GM23338 (cell line): Measurements from ENCODE around the gene ERBB4. TPM values are rescaled to one million over a fixed set of nuclear protein-coding genes. Genes with fewer than 3 reads are reported as not detected.

Experiments
- ATAC-seq: fragments of 200-7000 bp; cut with Tn5 transposase; 3 replicates; pipeline ENCODE4 v1.9.1; 2020
- DNase-seq: peaks from one replicate; pipeline ENCODE4 v3.0.0-alpha.2; 2015; ENCODE audit warnings: low spot score
- H2AFZ ChIP-seq: fragments of 200-600 bp; sonication (generic); 2 replicates; pipeline ENCODE4 v1.8.0; 2016; ENCODE audit warnings: antibody characterized with exemption, mild to moderate bottlenecking, moderate library complexity
- H3F3A ChIP-seq: fragments of 200-600 bp; sonication (generic); replicated peaks from 2 replicates; pipeline ENCODE4 v1.8.0; 2017; ENCODE audit warnings: antibody characterized with exemption, mixed run types, low read depth
- H3K27ac ChIP-seq: fragments of 200-600 bp; sonication (generic); 2 replicates; pipeline ENCODE4 v1.6.1; 2016; ENCODE audit warnings: low read depth
- H3K27me3 ChIP-seq: fragments of 200-600 bp; sonication (generic); 2 replicates; pipeline ENCODE4 v1.8.0; 2016; ENCODE audit warnings: mild to moderate bottlenecking, mixed run types, moderate library complexity; ENCODE audit not compliant: insufficient read depth
- H3K36me3 ChIP-seq: fragments of 200-600 bp; sonication (generic); 2 replicates; pipeline ENCODE4 v1.8.0; 2016; ENCODE audit warnings: mild to moderate bottlenecking; ENCODE audit not compliant: insufficient read depth
- H3K4me1 ChIP-seq: fragments of 200-600 bp; sonication (generic); 2 replicates; pipeline ENCODE4 v1.8.0; 2016; ENCODE audit warnings: mild to moderate bottlenecking, moderate library complexity; ENCODE audit not compliant: insufficient read depth
- H3K4me2 ChIP-seq: fragments of 200-600 bp; sonication (generic); 2 replicates; pipeline ENCODE4 v1.7.1; 2017; ENCODE audit warnings: mixed run types
- H3K4me3 ChIP-seq: fragments of 200-600 bp; sonication (generic); 2 replicates; pipeline ENCODE4 v1.6.1; 2016; ENCODE audit warnings: mixed run types
- H3K79me2 ChIP-seq: fragments of 200-600 bp; sonication (generic); replicated peaks from 2 replicates; pipeline ENCODE4 v1.8.0; 2017; ENCODE audit warnings: mild to moderate bottlenecking; ENCODE audit not compliant: insufficient read depth
- H3K9me2 ChIP-seq: fragments of 200-600 bp; sonication (generic); 2 replicates; pipeline ENCODE4 v1.8.0; 2017; ENCODE audit not compliant: insufficient read depth
- H4K20me1 ChIP-seq: fragments of 200-600 bp; sonication (generic); replicated peaks from 2 replicates; pipeline ENCODE4 v1.8.0; 2017; ENCODE audit warnings: mild to moderate bottlenecking; ENCODE audit not compliant: insufficient read depth
- H3K27ac Mint-ChIP-seq: 2 replicates; pipeline ENCODE4 v1.8.0; 2020; ENCODE audit warnings: inconsistent platforms, mild to moderate bottlenecking, moderate library complexity, mixed read lengths
- H3K27me3 Mint-ChIP-seq: 3 replicates; pipeline ENCODE4 v1.8.0; 2022; ENCODE audit warnings: low read depth, mild to moderate bottlenecking, moderate library complexity, mixed read lengths, inconsistent platforms; ENCODE audit not compliant: insufficient read depth, poor library complexity
- H3K36me3 Mint-ChIP-seq: 3 replicates; pipeline ENCODE4 v1.8.0; 2021; ENCODE audit warnings: low read depth, mild to moderate bottlenecking, inconsistent platforms, moderate library complexity, mixed read lengths
- H3K4me1 Mint-ChIP-seq: 3 replicates; pipeline ENCODE4 v1.8.0; 2020; ENCODE audit warnings: mild to moderate bottlenecking, inconsistent platforms, mixed read lengths
- H3K4me3 Mint-ChIP-seq: 3 replicates; pipeline ENCODE4 v1.8.0; 2021; ENCODE audit warnings: moderate library complexity, mild to moderate bottlenecking, inconsistent platforms, mixed read lengths
- H3K9me3 Mint-ChIP-seq: 3 replicates; pipeline ENCODE4 v1.8.0; 2020; ENCODE audit warnings: moderate library complexity, mild to moderate bottlenecking, inconsistent platforms, mixed read lengths
- STAT1 ChIP-seq: IDR thresholded peaks from one replicate; pipeline ENCODE4 v1.6.1; 2016; ENCODE audit warnings: antibody characterized with exemption; ENCODE audit not compliant: unreplicated experiment
- polyA plus RNA-seq: library from polyadenylated mRNA; unstranded; fragments of >200 nt; fragmentation: Nextera tagmentation; extraction: Ambion mirVana; gene quantifications from 2 replicates; pipeline ENCODE4 v1.2.1, GENCODE V29; 2016
- total RNA-seq: library from RNA; depleted of rRNA; stranded (reverse); fragments of >200 nt; shearing (Covaris generic); gene quantifications from 2 replicates; pipeline ENCODE4 v1.2.3, GENCODE V29; 2014
- TF ChIP-seq, protein P1 (sequence below): fragments of 250-450 bp; sonication (Bioruptor Pico); IDR thresholded peaks from 2 replicates; pipeline ENCODE4 v1.5.0; 2020; ENCODE audit warnings: mild to moderate bottlenecking, moderate library complexity
- TF ChIP-seq, protein P2 (sequence below): IDR thresholded peaks from 2 replicates; pipeline ENCODE4 v1.6.1; 2016; ENCODE audit warnings: antibody characterized with exemption

The ERBB4 gene
- total and polyA plus RNA-seq, 2 experiments from 2014 or later = 0.73 to 1.1 TPM

DNA sequence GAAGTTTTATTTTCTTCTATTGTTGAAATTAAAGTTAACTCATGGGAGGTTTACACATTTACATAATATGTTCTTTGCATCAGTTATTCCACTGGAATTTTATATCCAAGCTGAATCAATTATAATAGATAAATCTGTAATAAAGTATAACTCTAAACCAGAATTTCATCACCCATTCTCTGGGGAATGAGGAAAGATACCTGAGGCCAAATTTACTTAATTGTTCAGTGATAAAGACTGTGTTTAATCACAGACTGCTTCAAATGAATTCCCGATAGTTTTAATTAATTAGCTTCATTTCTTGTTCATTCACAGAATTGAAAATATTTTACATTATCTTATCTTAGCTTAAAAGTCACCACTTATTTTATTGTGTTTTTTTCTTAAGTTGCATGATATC, 562.5 kb downstream of the ERBB4 start (continued):
- TF ChIP-seq, protein P1, sequence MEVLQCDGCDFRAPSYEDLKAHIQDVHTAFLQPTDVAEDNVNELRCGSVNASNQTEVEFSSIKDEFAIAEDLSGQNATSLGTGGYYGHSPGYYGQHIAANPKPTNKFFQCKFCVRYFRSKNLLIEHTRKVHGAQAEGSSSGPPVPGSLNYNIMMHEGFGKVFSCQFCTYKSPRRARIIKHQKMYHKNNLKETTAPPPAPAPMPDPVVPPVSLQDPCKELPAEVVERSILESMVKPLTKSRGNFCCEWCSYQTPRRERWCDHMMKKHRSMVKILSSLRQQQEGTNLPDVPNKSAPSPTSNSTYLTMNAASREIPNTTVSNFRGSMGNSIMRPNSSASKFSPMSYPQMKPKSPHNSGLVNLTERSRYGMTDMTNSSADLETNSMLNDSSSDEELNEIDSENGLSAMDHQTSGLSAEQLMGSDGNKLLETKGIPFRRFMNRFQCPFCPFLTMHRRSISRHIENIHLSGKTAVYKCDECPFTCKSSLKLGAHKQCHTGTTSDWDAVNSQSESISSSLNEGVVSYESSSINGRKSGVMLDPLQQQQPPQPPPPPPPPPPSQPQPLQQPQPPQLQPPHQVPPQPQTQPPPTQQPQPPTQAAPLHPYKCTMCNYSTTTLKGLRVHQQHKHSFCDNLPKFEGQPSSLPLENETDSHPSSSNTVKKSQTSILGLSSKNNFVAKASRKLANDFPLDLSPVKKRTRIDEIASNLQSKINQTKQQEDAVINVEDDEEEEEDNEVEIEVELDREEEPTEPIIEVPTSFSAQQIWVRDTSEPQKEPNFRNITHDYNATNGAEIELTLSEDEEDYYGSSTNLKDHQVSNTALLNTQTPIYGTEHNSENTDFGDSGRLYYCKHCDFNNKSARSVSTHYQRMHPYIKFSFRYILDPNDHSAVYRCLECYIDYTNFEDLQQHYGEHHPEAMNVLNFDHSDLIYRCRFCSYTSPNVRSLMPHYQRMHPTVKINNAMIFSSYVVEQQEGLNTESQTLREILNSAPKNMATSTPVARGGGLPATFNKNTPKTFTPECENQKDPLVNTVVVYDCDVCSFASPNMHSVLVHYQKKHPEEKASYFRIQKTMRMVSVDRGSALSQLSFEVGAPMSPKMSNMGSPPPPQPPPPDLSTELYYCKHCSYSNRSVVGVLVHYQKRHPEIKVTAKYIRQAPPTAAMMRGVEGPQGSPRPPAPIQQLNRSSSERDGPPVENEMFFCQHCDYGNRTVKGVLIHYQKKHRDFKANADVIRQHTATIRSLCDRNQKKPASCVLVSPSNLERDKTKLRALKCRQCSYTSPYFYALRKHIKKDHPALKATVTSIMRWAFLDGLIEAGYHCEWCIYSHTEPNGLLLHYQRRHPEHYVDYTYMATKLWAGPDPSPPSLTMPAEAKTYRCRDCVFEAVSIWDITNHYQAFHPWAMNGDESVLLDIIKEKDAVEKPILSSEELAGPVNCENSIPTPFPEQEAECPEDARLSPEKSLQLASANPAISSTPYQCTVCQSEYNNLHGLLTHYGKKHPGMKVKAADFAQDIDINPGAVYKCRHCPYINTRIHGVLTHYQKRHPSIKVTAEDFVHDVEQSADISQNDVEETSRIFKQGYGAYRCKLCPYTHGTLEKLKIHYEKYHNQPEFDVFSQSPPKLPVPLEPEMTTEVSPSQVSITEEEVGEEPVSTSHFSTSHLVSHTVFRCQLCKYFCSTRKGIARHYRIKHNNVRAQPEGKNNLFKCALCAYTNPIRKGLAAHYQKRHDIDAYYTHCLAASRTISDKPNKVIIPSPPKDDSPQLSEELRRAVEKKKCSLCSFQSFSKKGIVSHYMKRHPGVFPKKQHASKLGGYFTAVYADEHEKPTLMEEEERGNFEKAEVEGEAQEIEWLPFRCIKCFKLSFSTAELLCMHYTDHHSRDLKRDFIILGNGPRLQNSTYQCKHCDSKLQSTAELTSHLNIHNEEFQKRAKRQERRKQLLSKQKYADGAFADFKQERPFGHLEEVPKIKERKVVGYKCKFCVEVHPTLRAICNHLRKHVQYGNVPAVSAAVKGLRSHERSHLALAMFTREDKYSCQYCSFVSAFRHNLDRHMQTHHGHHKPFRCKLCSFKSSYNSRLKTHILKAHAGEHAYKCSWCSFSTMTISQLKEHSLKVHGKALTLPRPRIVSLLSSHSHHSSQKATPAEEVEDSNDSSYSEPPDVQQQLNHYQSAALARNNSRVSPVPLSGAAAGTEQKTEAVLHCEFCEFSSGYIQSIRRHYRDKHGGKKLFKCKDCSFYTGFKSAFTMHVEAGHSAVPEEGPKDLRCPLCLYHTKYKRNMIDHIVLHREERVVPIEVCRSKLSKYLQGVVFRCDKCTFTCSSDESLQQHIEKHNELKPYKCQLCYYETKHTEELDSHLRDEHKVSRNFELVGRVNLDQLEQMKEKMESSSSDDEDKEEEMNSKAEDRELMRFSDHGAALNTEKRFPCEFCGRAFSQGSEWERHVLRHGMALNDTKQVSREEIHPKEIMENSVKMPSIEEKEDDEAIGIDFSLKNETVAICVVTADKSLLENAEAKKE (CRISPR knock-in tag) = no peak
- no peak for TF ChIP-seq STAT1
- TF ChIP-seq, protein P2, sequence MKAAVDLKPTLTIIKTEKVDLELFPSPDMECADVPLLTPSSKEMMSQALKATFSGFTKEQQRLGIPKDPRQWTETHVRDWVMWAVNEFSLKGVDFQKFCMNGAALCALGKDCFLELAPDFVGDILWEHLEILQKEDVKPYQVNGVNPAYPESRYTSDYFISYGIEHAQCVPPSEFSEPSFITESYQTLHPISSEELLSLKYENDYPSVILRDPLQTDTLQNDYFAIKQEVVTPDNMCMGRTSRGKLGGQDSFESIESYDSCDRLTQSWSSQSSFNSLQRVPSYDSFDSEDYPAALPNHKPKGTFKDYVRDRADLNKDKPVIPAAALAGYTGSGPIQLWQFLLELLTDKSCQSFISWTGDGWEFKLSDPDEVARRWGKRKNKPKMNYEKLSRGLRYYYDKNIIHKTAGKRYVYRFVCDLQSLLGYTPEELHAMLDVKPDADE = no peak

DNA sequence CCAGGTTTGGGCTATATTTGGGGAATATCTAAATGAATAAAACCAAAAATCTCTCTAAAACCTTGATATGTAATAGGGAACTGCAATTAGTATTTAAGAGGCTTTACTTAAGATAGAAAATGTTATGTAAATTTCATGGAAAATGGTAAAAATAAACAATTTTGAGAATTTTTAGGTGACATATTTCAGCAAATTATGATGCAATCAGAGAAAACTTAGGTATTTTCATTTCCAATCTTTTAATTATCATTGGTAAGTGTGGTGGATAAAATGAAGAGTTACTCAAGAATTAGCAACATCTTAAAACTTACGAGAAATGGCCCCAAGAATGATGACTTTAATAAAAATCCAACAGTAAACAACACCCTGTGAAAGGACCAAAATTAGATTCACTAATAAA, 571.4 kb downstream of the ERBB4 start:
- Histone ChIP-seq H3F3A (no peaks in the 10 kb centered on the region), H3K27ac (no peak overlapping the region), H4K20me1 (no peaks in the 10 kb centered on the region), H3K4me2 (no peak overlapping the region), H3K27me3 (no peaks in the 10 kb centered on the region), H3K36me3 (no peaks in the 10 kb centered on the region), H3K4me3 (no peak overlapping the region), H2AFZ (no peak overlapping the region), H3K79me2 (no peaks in the 10 kb centered on the region), H3K4me1 (no peaks in the 10 kb centered on the region), H3K9me2 (0 out of 2 replicates have a peak, but pooled peaks cover 2% of the 10 kb centered on the region)
- no peaks in the 10 kb centered on the region for H3K27me3 Mint-ChIP-seq
- no peak overlapping the region for H3K27ac Mint-ChIP-seq
- DNase-seq (no peak), ATAC-seq (no peak)
- H3K36me3 Mint-ChIP-seq = no peaks in the 10 kb centered on the region
- TF ChIP-seq, protein P1 (CRISPR knock-in tag) = no peak
- no peaks in the 10 kb centered on the region for H3K4me1 Mint-ChIP-seq
- H3K4me3 Mint-ChIP-seq = no peak overlapping the region
- H3K9me3 Mint-ChIP-seq = no peaks in the 10 kb centered on the region; the same call in 2 of the 3 replicates
